MCF 10A (cell line): Measurements from ENCODE around the gene GSG1L. TPM values are rescaled to one million over a fixed set of nuclear protein-coding genes. Genes with fewer than 3 reads are reported as not detected.

ENCODE experiments used
- BruUV-seq: library from RNA; stranded (reverse); fragments of 400-500 nt; replicated peaks from 2 replicates; lab custom pipeline; 2021; lab: Mats Ljungman, UMichigan
- CTCF ChIA-PET: fragments of 300-600 bp; sonication (Branson Sonifier 250); formaldehyde crosslinking; extraction: SDS; loops from one replicate; lab custom pipeline; 2021; ENCODE audit warnings: antibody characterized with exemption, inconsistent platforms; lab: Yijun Ruan, JAX
- POLR2A ChIA-PET: fragments of 300-600, 350-650 bp; sonication (Branson Sonifier 250); formaldehyde crosslinking; extraction: SDS; loops from one replicate; lab custom pipeline; 2020; ENCODE audit warnings: antibody characterized with exemption, inconsistent platforms; lab: Yijun Ruan, JAX
- DNase-seq: peaks from one replicate; pipeline ENCODE4 v3.0.0-alpha.2; 2018; ENCODE audit not compliant: unreplicated experiment
- H3K27ac Mint-ChIP-seq: one replicate; pipeline ENCODE4 v1.8.0; 2022; ENCODE audit warnings: mild to moderate bottlenecking, low read depth, mixed read lengths; ENCODE audit not compliant: unreplicated experiment
- H3K27me3 Mint-ChIP-seq: one replicate; pipeline ENCODE4 v1.8.0; 2022; ENCODE audit warnings: mixed read lengths; ENCODE audit not compliant: insufficient read depth, unreplicated experiment
- H3K36me3 Mint-ChIP-seq: one replicate; pipeline ENCODE4 v1.8.0; 2022; ENCODE audit warnings: mild to moderate bottlenecking, moderate library complexity, mixed read lengths; ENCODE audit not compliant: insufficient read depth, unreplicated experiment
- H3K4me1 Mint-ChIP-seq: one replicate; pipeline ENCODE4 v1.8.0; 2022; ENCODE audit warnings: mixed read lengths; ENCODE audit not compliant: insufficient read depth, unreplicated experiment
- H3K4me3 Mint-ChIP-seq: one replicate; pipeline ENCODE4 v1.8.0; 2022; ENCODE audit warnings: mild to moderate bottlenecking, moderate library complexity, mixed read lengths; ENCODE audit not compliant: unreplicated experiment
- H3K9me3 Mint-ChIP-seq: one replicate; pipeline ENCODE4 v1.8.0; 2022; ENCODE audit warnings: mixed read lengths; ENCODE audit not compliant: unreplicated experiment
- intact Hi-C: fragments of 100-400 bp; cut with micrococcal nuclease; formaldehyde crosslinking; loops from 2 replicates; pipeline ENCODE4 v1.14.1; 2022
- total RNA-seq: library from RNA; stranded (reverse); gene quantifications from 2 replicates; pipeline ENCODE4 v1.2.3, GENCODE V29; 2022
- TF ChIP-seq, protein P1 (sequence below): fragments of 200-600 bp; IDR thresholded peaks from one replicate; pipeline ENCODE4 v1.8.0; 2022; ENCODE audit warnings: antibody characterized with exemption, mild to moderate bottlenecking; ENCODE audit not compliant: unreplicated experiment

The GSG1L gene
- total RNA-seq, 1 experiment from 2014 or later: not detected

DNA sequence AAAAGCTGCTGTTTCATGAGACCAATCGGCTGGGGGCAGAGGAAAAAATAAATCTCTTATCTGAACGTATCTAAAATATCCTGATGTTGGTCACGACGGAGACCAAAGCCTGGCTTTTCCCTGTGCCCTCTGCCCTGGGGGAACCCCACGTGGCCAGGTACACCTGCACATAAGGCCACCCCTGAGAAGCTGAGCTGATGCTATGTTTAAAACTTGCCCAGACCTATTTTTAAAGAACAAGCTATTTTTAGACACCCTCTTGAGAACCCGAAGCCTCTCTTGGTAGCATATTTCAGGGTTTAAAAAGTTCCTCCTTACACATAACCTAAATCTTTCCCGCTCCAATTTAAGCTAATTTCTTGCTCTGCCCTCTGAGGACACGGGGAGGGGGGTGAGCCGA is 210.4 kb downstream of the GSG1L start:
- intact Hi-C loops: no loop called here
- ChIA-PET POLR2A (no interaction called here), CTCF (interaction anchor here (0.6 to 1.2 kb wide), 3 partner anchors 14 to 195 kb away, joined by 3 to 4 read pairs (median 3); no protein-coding TSS in a partner anchor)
- peaks cover 54% of the 10 kb centered on the region for H3K27me3 Mint-ChIP-seq
- H3K4me1 Mint-ChIP-seq: no peaks in the 10 kb centered on the region
- no peak overlapping the region for H3K4me3 Mint-ChIP-seq
- no peak for DNase-seq
- no peaks in the 10 kb centered on the region for H3K36me3 Mint-ChIP-seq
- no TSS peak for BruUV-seq
- H3K9me3 Mint-ChIP-seq: no peaks in the 10 kb centered on the region
- TF ChIP-seq, protein P1, sequence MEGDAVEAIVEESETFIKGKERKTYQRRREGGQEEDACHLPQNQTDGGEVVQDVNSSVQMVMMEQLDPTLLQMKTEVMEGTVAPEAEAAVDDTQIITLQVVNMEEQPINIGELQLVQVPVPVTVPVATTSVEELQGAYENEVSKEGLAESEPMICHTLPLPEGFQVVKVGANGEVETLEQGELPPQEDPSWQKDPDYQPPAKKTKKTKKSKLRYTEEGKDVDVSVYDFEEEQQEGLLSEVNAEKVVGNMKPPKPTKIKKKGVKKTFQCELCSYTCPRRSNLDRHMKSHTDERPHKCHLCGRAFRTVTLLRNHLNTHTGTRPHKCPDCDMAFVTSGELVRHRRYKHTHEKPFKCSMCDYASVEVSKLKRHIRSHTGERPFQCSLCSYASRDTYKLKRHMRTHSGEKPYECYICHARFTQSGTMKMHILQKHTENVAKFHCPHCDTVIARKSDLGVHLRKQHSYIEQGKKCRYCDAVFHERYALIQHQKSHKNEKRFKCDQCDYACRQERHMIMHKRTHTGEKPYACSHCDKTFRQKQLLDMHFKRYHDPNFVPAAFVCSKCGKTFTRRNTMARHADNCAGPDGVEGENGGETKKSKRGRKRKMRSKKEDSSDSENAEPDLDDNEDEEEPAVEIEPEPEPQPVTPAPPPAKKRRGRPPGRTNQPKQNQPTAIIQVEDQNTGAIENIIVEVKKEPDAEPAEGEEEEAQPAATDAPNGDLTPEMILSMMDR: no peak
- no peak overlapping the region for H3K27ac Mint-ChIP-seq

DNA sequence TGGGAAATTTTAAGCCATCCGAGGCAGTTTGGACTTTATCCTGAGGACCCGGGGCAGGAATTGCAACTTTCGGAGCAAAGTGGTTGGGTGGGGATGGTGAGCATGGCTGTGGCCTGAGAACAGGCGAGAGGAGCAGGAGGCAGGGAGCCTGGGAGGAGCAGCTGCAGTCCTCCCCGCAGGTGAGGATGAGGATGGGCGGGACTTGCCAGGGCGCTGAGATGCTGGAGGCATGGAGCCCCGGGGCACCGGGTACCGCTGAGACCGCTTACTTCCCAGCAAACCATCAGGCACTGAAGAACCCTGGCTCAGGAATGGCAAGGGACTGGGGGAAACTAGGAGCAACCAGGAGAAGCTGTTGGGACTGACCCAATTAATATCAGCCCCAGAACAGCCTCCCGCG is 210.8 kb downstream of the GSG1L start:
- no peak overlapping the region for H3K4me3 Mint-ChIP-seq
- no peaks in the 10 kb centered on the region for H3K4me1 Mint-ChIP-seq
- no TSS peak for BruUV-seq
- no peaks in the 10 kb centered on the region for H3K36me3 Mint-ChIP-seq
- no peak overlapping the region for H3K27ac Mint-ChIP-seq
- no peaks in the 10 kb centered on the region for H3K9me3 Mint-ChIP-seq
- ChIA-PET CTCF (interaction anchor here (0.6 to 1.2 kb wide), 3 partner anchors 14 to 194 kb away, joined by 3 to 4 read pairs (median 3); no protein-coding TSS in a partner anchor), POLR2A (no interaction called here)
- DNase-seq: no peak
- H3K27me3 Mint-ChIP-seq: peaks cover 55% of the 10 kb centered on the region
- intact Hi-C loops: no loop called here
- TF ChIP-seq, protein P1: no peak

DNA sequence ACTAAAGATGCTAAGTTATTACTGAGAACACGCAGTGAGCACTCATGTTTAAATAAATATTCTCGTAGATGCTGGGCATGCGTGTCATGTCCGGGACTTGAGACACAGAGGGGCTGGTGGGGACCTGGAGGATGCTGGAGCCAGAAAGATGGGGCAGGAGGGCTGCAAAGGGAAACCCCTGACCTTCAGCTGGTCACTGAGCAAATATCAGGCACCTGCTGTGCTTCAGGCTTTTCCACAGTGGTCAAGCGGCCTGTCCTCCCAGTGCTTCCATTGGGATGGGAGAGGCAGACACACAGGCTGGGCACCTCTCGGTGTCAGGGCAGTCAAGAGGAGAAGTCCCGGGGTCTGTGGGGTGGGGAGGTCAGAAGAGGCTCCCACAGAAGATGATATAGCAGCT is 211.4 kb downstream of the GSG1L start:
- Mint-ChIP-seq H3K4me1 (no peaks in the 10 kb centered on the region), H3K36me3 (no peaks in the 10 kb centered on the region), H3K4me3 (no peak overlapping the region), H3K27me3 (peaks cover 55% of the 10 kb centered on the region), H3K27ac (no peak overlapping the region), H3K9me3 (no peaks in the 10 kb centered on the region)
- ChIA-PET POLR2A (no interaction called here), CTCF (no interaction called here)
- TF ChIP-seq, protein P1: no peak
- BruUV-seq: no TSS peak
- no peak for DNase-seq
- intact Hi-C loops: no loop called here

DNA sequence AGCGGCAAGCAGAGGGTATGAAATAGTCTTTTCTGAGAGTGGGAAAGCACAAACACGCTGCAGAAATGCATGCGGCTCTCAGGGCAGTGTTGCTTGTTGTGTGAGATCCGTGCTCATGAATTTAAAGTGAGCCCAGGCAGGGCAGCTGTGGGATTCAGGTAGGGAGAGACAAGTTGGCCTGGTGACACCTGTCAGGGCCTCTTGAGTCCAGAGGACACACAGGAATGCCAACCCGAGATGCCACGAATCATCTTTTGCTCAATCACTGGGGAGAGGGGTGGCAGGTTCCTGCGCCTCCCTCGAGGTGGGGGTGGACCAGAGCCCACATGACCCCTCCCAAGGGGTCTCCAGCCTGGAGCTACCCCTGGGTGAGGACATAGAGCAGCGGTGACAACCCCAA is 211.9 kb downstream of the GSG1L start:
- no peak overlapping the region for H3K27ac Mint-ChIP-seq
- no TSS peak for BruUV-seq
- TF ChIP-seq, protein P1: no peak
- ChIA-PET POLR2A (no interaction called here), CTCF (no interaction called here)
- no peaks in the 10 kb centered on the region for H3K4me1 Mint-ChIP-seq
- no peaks in the 10 kb centered on the region for H3K9me3 Mint-ChIP-seq
- intact Hi-C loops: no loop called here
- H3K27me3 Mint-ChIP-seq: peaks cover 55% of the 10 kb centered on the region
- H3K4me3 Mint-ChIP-seq: no peak overlapping the region
- DNase-seq: no peak
- no peaks in the 10 kb centered on the region for H3K36me3 Mint-ChIP-seq
